ENCODE data around the gene PURB. TPM values are rescaled to one million over a fixed set of nuclear protein-coding genes. Genes with fewer than 3 reads are reported as not detected.
"Not testable (repeated sequence)": the region's sequence is repeated elsewhere in the genome, so short reads cannot be mapped to it uniquely, and the experiment has no call there.

PURB gene
- total and polyA plus RNA-seq, 2 experiments from 2014 or later: 3.5 to 25.5 TPM

- Histone ChIP-seq H3K36me3 (replicated peaks; ENCODE audit: insufficient read depth, low read depth) (no peaks in the 10 kb centered on the region), H3K27me3 (no peaks in the 10 kb centered on the region), H2AFZ (no peak overlapping the region), H3K4me2 (no peak overlapping the region), H4K20me1 (ENCODE audit: insufficient read depth, poor library complexity, severe bottlenecking) (peaks cover 18% of the 10 kb centered on the region), H3K9me2 (replicated peaks; ENCODE audit: insufficient read depth) (no peaks in the 10 kb centered on the region), H3K79me2 (peaks cover 20% of the 10 kb centered on the region), H3K27ac (no peak overlapping the region), H3K9me3 (ENCODE audit: low read depth) (no peaks in the 10 kb centered on the region), H3K4me1 (ENCODE audit: insufficient read depth) (peaks cover 2% of the 10 kb centered on the region), H3K4me3 (no peak overlapping the region)
- DNase-seq (ENCODE audit: low spot score): no peak
- WGBS (ENCODE audit: low lambda C conversion rate, missing lambda C conversion rate): 83% methylated on average over 11 of the region's 11 CpGs
- no peak for TF ChIP-seq EZH2 (IDR thresholded peaks at IDR 0.05; ENCODE audit: borderline replicate concordance)
- TF ChIP-seq EZH2phosphoT487 (IDR thresholded peaks at IDR 0.05; ENCODE audit: low read depth, severe bottlenecking, unreplicated experiment): no peak
- no peak for TF ChIP-seq CTCF (IDR thresholded peaks at IDR 0.05; ENCODE audit: poor library complexity)
These were observed 10.1 kb downstream of the PURB start for GRCh38 chr7:44875241-44875640.

GRCh38 chr7:44872787-44873186 lies 12.5 kb downstream of the PURB start:
- Histone ChIP-seq H3K27me3 (no peaks in the 10 kb centered on the region), H3K4me1 (ENCODE audit: insufficient read depth) (no peaks in the 10 kb centered on the region), H3K79me2 (no peaks in the 10 kb centered on the region), H4K20me1 (ENCODE audit: insufficient read depth, poor library complexity, severe bottlenecking) (no peaks in the 10 kb centered on the region), H3K9me2 (replicated peaks; ENCODE audit: insufficient read depth) (no peaks in the 10 kb centered on the region), H3K36me3 (replicated peaks; ENCODE audit: insufficient read depth, low read depth) (no peaks in the 10 kb centered on the region), H3K27ac (no peak overlapping the region), H3K4me3 (no peak overlapping the region), H3K4me2 (no peak overlapping the region), H3K9me3 (ENCODE audit: low read depth) (no peaks in the 10 kb centered on the region), H2AFZ (no peak overlapping the region)
- TF ChIP-seq EZH2 (IDR thresholded peaks at IDR 0.05; ENCODE audit: borderline replicate concordance): no peak
- no peak for TF ChIP-seq CTCF (IDR thresholded peaks at IDR 0.05; ENCODE audit: poor library complexity)
- no peak for TF ChIP-seq EZH2phosphoT487 (IDR thresholded peaks at IDR 0.05; ENCODE audit: low read depth, severe bottlenecking, unreplicated experiment)
- WGBS (ENCODE audit: low lambda C conversion rate, missing lambda C conversion rate): 100% methylated on average over 1 of the region's 1 CpG
- DNase-seq (ENCODE audit: low spot score): no peak

GRCh38 chr7:44871918-44872317 lies 13.4 kb downstream of the PURB start:
- not testable (repeated sequence) for DNase-seq (ENCODE audit: low spot score); H4K20me1 ChIP-seq (ENCODE audit: insufficient read depth, poor library complexity, severe bottlenecking); H3K9me2 ChIP-seq (replicated peaks; ENCODE audit: insufficient read depth); H3K79me2 ChIP-seq; H2AFZ ChIP-seq; H3K4me2 ChIP-seq; H3K9me3 ChIP-seq (ENCODE audit: low read depth); H3K4me1 ChIP-seq (ENCODE audit: insufficient read depth); H3K36me3 ChIP-seq (replicated peaks; ENCODE audit: insufficient read depth, low read depth); H3K4me3 ChIP-seq; H3K27me3 ChIP-seq; H3K27ac ChIP-seq
- WGBS (ENCODE audit: low lambda C conversion rate, missing lambda C conversion rate): 98% methylated on average over 17 of the region's 23 CpGs

DNA sequence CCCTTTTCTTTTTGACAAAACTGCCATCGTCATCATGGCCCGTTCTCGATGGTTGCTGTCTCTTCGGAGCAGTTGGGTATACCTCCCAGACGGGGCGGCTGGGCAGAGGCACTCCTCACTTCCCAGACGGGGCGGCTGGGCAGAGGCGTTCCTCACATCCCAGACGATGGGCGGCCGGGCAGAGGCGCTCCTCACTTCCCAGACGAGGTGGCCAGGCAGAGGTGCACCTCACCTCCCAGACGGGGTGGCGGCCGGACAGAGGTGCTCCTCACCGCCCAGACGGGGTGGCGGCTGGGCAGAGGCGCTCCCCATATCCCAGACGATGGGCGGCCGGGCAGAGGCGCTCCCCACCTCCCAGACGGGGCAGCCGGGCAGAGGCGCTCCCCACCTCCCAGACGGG lies 14.6 kb downstream of the PURB start:
- H3K9me2 ChIP-seq (replicated peaks; ENCODE audit: insufficient read depth); H3K4me2 ChIP-seq; H3K4me1 ChIP-seq (ENCODE audit: insufficient read depth); H3K27me3 ChIP-seq; DNase-seq (ENCODE audit: low spot score); H3K9me3 ChIP-seq (ENCODE audit: low read depth); H3K27ac ChIP-seq; H4K20me1 ChIP-seq (ENCODE audit: insufficient read depth, poor library complexity, severe bottlenecking); H2AFZ ChIP-seq; H3K79me2 ChIP-seq; H3K4me3 ChIP-seq; H3K36me3 ChIP-seq (replicated peaks; ENCODE audit: insufficient read depth, low read depth): not testable (repeated sequence)
- WGBS (ENCODE audit: low lambda C conversion rate, missing lambda C conversion rate): 93% methylated on average over 17 of the region's 29 CpGs

DNA sequence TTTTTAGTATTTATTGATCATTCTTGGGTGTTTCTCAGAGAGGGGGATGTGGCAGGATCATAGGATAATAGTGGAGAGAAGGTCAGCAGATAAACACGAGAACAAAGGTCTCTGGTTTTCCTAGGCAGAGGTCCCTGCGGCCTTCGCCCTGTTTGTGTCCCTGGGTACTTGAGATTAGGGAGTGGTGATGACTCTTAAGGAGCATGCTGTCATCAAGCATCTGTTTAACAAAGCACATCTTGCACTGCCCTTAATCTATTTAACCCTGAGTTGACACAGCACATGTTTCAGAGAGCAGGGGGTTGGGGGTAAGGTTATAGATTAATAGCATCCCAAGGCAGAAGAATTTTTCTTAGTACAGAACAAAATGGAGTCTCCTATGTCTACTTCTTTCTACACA lies 15.0 kb downstream of the PURB start:
- H3K4me1 ChIP-seq (ENCODE audit: insufficient read depth); H3K9me2 ChIP-seq (replicated peaks; ENCODE audit: insufficient read depth); H3K79me2 ChIP-seq; H3K9me3 ChIP-seq (ENCODE audit: low read depth); H4K20me1 ChIP-seq (ENCODE audit: insufficient read depth, poor library complexity, severe bottlenecking); H2AFZ ChIP-seq; DNase-seq (ENCODE audit: low spot score); H3K27ac ChIP-seq; H3K27me3 ChIP-seq; H3K4me2 ChIP-seq; H3K4me3 ChIP-seq; H3K36me3 ChIP-seq (replicated peaks; ENCODE audit: insufficient read depth, low read depth): not testable (repeated sequence)
- 80% methylated on average over 3 of the region's 3 CpGs for WGBS (ENCODE audit: low lambda C conversion rate, missing lambda C conversion rate)
